OCI-LY1 (cell line): Measurements from ENCODE around the gene FEV.

Experiments
- CTCF ChIP-seq: fragments of 200-600 bp; sonication (generic), shearing (Covaris generic); IDR thresholded peaks from 2 replicates; pipeline ENCODE4 v1.5.1; 2017; ENCODE audit warnings: mild to moderate bottlenecking, antibody characterized with exemption, low read length, moderate library complexity, mixed read lengths
- EZH2 ChIP-seq: fragments of 200-600 bp; sonication (generic), shearing (Covaris generic); IDR thresholded peaks from 2 replicates; pipeline ENCODE4 v1.8.0; 2017; ENCODE audit warnings: borderline replicate concordance, mixed run types, mild to moderate bottlenecking, antibody characterized with exemption, low read length, moderate library complexity, mixed read lengths

GRCh38 chr2:218983934-218984238 is 1.1 kb downstream of the FEV start:
- TF ChIP-seq CTCF (no peak), EZH2 (no peak)
